NCI-H2029 (cell line): ENCODE data around the gene ZNF407.

Experiments used
- DNase-seq: peaks from one replicate; lab custom pipeline; 2025; lab: John Stamatoyannopoulos, UW

ZNF407 gene

DNA sequence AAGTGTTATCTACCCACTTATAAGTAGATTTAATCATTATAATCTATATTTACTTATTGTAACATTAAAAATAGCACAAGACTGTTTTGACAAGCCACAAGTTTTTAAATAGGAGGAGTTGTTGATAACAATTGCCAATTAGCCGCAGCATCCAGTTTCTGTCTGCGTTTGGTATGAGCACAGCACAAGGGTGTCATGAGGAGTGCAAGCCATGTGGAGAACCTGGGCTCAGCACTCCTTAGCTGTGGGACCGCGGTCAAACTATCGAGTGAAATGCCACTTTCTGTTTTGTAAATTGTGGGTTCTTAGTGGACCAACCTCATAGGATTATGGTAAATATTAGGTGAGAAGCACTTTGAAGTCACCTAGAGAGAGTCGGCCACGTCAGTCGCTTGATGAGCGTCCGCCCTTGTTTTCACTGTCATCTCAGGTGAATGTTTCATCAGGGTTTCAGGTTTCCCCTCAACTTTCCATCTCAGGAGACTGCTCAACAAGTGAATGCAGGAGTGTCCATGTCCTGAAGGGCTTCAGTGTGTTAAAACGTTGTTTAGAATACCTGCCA is 294.5 kb downstream of the ZNF407 start:
- peak; percentile 12 for DNase-seq

DNA sequence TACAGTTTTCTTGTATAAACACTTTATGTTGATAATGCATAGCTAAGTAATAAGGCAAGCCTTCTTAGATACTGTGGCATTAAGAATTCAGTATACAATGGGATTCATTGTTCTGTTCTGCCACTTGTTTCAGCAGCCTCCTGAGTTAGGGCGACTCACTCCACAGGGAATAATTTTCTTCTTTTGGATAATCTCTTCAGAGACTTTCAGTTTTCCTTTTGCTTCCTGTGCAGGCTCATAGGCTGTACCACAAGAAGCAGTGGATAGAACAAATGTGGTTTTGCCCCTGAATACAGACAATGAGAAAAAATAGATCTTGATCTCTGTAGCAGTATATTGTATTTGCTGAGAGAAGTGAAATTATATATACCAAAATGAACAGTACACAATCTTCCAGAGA is 298.0 kb downstream of the ZNF407 start:
- no peak for DNase-seq

DNA sequence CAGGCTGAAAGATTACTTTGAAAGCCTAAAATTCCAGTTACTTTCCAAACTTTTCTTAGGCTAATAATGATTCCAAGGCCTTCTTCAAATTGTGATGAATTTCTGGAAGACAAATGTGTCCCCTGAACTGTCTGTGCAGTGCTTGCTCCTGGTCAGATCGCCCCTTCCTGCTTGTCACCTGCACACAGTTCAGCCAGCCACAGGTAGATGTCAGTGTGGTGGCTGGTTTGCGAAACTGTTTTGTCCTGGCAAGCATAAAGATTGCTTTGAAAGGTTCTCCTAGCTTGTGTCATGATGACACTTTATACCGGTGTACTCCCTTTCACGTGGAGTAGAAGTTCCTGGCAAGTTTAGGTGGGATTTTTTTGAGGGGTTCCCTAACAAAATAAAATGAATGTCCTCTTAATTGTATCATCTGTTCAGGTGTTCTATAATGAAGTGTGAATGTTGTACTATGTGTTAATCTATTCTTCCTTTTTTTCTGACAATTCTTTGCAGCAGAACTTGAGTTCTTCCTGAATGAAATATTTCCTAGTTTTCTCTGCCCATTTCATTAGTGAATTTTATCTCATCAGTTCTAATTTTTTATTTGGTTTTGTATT is 298.8 kb downstream of the ZNF407 start:
- peak; percentile 26 for DNase-seq

DNA sequence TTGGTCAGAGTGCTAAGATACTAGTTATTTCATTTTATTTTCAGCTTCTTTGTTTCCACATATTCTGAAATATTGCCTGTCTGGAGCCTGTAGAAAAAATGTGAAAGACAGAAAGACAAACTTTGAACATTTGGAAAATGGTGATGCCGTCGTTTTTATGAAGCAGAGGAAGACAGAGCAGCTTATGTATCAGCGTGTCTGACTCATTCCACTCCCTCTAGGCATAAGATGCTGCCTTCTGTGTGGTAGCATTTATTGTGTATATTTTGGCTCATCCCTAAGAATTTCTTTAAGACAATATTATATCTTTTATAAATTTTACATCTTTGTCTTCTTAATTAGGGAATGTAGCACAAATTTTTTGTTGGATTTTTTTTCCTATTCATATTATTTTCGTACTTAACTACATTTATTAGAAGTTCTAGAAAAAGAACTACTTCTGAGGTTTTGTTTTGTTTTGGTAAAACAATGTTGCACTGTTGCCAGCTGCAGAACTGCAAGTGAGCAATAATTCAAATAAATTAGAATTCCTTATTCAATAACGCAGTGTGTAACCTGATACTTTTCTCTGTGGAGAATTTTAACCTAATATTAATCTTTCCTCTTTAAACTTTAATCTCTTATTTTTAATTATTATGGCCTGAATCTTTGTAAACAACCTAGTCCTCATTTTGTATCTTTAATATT is 300.4 kb downstream of the ZNF407 start:
- DNase-seq, result no peak

DNA sequence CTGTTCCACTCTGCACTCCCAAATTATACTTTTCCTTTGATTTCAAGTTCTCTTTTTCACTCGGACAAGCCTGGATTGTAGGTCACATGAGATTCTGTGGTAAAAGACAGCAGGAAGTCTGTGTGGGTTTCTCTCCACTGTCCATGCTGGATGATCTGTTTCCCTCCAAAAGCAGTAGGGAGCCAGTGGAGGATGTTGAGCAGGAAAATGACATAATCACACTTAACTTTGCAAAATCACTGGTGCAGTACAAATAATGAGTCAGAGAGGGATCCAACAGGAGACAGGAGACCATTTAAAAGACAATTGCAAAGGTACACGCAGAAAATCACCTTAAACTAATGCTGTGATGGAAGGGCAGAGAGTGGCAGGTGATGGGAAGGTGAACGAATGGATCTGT is 301.3 kb downstream of the ZNF407 start:
- DNase-seq, result no peak

DNA sequence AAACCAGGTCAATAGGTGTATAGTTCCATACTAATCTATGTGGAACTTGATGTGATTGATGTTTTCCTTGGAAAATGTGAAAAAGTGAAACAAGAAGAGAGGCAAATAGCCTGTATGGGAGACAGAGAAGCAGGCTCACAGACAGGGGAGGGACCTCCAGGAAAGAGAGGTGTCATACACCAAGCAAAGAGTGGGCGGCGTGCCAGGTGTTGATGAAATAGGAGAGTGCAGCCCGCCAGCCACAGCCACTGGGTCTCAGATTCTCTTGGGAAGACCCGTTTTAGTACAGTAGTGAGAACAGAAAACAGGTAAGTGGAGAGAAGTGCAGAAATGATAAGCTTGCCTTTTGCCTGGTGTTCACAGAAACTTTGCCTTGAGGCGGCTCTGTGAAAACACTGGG is 301.9 kb downstream of the ZNF407 start:
- DNase-seq, result peak; percentile 50

DNA sequence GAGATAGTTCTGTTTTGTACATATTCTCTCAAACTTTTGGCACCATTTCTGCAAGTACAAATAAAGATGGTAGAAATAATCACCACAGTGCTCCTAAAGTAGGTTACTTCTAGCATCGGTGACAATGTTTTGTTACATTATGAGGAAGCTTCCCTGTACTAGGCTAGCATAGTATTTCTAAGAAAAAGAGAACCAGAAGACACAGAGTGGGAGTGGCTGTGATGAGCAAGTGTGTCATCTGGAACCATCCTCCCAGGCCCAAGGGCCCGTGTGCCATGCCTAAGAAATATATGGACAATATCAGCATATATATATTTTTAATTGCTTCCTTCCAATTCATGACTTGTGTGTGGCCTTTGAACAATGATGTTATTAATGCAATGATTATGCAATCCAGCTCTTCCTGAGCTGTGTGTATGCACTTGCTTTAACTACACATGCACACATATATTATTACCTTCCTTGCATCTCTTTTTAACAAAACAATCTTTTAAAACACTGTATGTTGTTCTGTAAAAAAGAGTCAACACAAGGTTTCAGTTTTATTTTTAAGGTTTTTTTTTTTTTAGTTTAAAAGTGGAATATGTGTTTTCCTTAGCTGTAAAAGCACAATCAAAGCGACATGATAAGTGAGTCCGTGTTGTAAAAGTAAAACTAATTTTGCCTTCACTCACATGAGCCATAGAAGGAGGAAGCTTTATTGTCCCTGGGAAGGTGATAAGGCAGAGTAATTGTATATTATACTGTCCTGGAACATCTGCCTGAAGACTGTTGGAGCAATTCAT is 303.9 kb downstream of the ZNF407 start:
- no peak for DNase-seq

DNA sequence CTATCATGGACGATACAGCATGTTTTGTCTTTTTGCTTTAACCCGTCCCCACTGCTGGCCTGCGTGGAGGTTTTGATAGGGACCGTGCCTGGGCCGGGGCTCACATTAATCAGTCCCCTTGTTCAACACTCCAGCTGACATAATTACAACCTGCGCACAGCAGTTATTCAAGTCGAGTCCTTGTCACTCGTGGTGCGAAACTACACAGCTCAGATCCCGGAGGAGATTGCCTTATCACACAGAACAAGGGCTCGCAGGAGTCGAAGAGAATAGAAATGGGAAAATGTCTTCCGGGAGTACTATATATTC is 304.4 kb downstream of the ZNF407 start:
- DNase-seq, result no peak

DNA sequence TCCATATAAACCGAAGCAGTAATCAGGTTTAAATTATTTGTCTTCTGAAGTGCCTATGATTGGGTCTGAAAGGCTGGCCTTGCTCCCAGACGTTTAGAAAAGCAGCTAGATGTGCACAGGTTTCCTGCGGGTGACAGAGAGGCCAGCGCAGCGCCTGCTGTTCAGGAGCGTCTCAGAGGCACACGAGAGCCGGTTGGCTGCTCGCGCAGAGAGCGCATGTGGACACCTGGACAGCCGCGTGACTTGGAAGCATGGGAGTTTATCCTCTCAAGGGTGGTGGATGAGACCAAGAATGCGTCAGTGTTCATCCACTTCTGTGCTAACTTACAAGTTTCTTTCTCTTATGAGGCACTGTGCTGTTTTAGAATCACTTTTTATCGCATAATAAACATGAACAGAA is 307.6 kb downstream of the ZNF407 start:
- DNase-seq, result peak; percentile 13

DNA sequence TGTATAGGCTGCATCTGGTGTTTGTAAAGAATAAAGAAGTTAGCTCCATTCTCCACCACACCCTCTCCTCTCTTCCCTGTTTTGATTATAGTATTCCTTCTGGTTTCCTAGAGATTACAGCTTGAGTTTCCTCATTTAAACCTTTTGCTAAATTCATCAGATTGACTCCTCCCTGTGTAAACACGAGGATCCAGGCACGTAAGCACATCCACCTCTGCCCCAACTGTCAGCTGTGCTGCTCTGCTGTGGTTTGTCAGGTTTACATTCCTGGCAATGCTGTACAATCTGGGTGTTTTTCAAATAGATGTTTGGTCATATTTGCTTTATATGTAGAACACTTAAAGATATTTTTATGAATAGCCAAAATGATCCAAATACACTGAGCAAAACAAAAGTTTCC is 308.5 kb downstream of the ZNF407 start:
- no peak for DNase-seq

DNA sequence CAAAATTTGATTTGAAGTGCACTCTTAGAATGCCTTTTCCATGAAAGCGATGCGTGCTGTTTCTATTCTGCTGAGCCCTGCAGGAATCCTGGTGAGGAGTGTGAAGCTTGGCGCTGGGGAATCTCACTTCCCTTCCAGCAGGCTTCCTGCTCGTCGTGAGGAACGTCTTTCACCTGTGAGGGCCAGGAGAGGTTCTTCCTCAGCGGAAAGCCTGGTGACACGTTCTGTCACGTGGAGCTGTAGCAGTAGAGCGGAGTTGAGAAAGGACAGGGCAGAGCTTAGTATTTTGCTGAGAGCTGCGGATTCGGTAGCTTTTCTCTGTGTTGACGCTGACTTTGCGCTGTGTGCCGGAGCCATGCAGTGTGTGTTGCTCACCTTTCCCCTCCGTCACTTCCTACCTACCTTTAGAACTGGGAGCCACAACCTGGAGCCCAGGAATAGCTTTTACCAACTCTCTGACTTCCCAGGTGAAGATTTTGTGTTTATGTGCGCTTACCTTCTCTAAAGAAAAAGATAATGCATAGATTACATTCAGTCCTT is 316.5 kb downstream of the ZNF407 start:
- DNase-seq, result no peak

DNA sequence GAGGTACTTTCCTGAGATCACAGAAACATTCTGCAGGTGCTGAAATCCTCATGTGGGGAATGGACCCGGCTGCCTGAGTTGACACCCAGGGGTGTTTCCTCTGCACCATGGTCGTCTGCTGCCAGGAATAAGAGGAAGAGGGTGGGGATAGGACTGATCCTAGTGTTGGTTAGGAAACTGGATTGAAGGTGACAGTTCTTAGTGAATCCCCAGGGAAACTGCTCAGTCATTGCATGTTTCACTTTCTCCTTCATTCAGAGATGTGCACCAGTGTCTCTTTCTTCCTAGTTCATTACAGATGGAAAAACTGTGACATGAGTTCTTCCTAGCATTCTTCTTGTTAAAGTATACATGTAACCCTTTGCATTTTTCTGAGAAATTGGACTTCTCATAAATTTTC is 317.0 kb downstream of the ZNF407 start:
- no peak for DNase-seq

DNA sequence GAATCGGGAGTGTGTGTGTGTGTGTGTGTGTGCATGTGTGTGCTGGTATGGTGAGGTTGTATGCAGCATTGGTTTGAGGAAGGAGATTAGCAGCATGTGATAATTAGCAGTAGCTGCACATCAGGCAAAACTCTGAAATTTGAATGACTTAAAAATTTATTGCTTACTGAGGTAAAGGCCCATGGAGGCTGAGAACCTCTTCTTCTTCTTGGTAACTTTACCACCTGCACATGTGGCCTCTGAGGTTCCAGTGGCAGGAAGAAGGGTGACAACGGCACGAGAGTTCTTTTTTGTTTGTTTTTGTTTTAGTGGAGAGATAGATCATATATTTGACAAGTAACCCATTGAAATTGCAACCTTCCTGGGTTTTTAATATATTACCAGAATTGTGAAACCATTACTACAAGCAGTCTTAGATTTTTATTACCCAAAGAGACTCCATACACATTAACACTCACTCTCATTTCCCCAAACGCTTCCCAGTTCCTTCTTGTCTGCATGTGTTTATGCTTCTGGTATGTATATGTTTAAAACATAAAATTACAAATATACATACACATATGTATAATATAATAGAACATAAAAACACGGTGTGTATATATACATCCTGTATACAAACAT is 319.2 kb downstream of the ZNF407 start:
- no peak for DNase-seq

DNA sequence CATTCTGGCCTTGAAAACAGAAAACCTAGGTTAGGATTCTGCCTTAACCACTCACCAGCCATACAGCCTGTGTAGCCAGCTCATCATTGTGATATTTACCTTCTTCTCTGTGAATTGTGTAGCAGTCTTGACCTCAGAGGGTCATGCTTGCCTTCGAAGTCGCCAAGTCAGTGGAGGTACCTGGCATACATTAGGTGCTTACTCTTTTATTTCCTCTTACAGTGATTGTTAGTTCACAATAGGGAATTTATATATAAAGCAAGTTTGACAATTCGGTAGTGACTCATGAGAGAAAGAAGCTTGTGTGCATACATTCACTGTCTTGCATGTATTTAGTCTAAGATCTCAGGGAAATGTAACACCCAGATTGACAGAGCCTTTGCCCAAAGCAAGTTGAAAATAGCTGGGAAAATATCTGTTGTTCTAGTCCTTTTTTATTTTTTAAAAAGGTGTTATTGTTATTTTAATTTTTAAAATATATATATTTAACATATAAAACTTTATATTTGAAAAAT is 320.7 kb downstream of the ZNF407 start:
- DNase-seq, result no peak

DNA sequence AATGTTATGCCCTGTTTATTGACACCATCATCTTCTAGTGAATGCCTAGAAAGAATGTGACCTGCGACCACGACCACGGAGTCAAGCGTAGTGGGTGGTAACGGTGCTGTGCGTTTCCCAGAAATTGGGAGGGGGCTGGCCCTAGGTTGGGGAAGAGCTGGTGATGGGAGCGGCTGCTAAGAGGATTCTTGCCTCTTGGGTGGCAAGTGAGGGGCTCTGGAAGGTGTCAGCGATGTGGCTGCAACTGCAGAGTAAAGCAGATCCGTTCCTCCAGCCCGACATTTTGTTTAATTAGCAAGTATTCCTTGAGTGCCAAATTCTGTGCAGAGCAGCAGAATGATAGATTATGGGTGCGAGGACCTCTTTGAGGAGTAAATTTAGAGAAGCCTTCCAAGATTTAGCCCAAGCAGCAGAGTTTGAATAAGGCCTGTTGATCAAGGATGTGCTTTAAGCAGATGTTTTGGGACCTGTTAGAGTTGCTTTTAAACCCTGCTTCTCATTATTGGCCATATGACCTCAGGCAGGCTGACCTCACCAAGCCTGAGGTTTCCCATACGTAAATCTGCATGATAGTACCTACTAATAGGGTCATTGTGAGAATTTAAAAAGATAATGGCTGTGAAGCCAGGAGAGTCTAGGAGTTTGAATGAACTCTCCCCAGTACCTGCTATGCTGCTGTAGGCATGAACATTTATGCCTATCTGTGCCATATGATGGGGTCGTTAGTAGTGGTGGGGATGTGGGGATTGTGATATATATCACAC is 323.6 kb downstream of the ZNF407 start:
- no peak for DNase-seq

DNA sequence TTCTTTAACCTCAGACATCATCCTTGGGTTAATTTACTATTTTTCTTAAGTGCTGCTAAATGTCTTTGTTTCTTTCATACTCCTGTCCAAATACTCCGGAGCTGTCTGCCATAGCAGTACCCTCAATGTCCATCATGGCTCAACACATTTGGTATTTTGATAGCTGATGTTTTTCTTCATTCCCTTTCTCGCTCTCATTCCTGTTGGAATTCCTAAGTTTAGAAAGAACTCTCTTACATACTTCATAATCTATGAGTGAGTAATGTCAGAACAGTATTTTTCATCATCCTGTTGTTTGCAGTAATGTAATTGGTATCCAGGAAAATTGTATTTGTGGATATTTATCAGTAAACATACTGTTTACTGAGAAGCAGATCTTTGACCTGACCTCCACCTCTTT is 328.4 kb downstream of the ZNF407 start:
- no peak for DNase-seq

DNA sequence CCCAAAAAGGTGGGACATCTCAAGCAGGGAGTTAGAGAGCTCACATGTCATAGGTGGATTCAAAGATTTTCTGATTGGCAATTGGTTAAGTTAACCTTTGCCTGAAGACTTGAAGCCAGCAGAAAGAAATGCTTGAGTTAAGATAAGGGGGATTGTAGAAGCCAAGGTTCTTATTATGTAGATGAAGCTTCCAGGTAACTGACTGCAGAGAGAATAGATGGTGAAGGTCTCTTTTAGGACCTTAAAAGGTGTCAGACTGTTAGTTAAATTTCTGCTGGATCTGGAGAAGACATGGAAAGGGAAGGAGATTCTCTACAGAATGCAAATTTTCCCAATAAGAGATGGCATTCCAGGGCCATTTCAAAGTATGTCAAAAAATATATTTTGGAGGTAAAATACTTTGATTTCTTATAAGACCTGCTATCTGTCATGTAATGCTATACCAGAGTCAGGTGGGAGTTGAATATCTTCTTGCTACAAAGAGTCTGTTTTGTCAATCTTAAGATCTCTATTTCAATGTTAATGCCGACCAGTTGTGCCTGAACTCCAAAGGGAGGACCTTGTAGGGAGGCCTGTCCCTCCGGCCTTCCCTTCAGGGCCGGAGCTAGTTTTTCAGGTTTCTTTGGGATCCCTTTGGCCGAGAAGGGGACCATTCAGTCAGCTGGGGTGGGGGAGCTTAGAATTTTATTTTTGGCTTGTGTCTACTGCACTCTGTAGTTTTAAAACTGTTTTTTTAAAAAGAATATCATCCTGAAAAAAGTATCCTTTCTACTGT is 330.7 kb downstream of the ZNF407 start:
- no peak for DNase-seq

DNA sequence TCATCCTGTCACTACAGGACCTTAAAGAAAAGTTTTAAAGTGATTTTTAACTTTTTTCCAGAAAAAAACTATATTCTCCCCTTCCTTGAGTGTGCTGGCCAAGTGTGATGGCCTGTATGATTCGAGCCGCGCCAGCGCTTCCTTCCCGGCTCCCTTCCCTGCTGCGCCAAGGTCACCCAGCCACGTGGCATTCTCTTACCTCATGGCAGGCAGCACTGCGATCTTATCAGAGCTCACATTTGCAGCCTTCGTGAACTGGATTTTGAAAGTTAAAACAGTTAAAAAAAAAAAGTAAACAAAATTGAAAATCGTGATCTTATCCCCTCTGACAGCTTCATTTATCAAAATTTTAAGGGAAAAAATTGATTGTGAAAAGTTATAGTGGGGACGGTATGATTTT is 331.4 kb downstream of the ZNF407 start:
- DNase-seq, result no peak

DNA sequence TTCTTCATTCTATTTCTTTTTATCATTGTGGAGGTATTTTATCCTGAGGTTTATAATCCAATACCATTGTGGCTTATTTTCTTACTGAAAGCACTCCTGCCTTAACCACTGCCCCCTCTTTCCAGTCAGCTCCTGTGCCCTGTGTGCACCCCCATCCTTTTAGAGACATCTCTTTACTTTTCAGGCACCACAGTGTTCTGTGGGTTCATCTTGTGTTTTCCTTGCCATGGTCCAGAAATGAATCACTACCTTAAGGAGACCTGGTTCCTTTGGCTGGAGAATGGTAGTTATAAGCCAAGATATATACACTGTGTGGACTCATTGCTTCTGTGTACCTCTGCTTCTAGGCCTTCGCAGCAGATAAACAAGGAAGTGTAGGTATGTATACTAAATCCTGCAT is 332.9 kb downstream of the ZNF407 start:
- DNase-seq, result no peak

DNA sequence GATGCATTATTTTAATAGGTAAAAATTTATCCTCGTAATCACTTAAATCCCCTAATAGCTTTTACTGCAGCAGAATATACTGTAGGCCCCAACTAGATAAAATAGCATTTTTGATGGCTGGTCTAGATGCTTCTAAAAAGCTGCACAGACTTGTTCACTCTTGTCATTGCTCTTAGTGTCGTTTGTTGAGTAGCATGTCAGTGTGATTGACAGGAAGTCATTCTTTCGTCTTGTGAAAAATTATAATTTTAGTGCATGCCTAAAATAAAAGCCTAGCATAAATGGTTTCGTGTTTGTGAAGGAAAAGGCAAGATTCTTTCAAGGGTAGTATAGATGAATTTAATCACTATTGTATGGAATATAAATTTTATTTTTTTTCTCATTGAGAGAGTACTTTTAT is 336.3 kb downstream of the ZNF407 start:
- DNase-seq, result no peak

DNA sequence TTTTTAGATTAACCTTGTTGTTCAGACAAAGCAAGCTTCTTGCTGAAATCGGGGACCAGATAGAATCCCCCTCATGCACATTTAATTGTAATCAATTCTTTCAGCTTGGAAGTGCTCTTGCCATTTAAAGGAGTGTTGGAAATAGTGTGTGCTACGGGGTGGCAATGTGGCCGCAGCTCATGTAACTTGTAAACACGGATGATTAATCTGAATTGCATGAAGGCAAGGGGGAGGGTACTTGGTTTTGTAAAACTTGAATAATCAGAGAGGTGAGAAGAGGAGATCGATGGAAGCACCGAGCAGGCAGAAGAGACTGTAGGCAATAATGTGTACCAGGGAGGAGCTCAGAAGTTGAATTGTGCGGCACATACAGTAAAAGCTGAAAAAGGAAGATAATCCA is 337.8 kb downstream of the ZNF407 start:
- DNase-seq, result no peak
